ENCODE results near the gene PIK3R6.

The PIK3R6 gene

DNA sequence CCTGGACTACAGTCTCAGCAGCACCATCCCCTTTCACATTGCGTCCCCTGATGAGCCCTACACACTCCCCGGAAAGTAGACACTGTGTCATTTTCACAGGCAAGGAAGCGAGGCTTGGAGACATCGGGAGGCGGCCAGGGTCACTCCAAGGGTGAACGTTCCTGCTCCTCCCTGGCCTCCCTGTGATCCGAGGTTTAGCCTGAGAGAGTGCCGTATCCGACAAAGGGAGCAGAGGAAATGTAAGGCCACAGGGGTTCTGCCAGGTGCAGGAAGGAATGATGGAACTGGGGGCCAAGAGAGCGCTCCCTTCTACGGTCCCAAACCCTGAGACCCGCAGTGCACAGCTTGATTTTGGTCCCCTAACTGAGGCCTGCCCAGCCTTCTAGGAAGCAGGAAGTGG, 8.0 kb upstream of the PIK3R6 start:
- Histone ChIP-seq H3K9me3 (ENCODE audit: control insufficient read depth in 5 of 5, low read length in 5 of 5) (no peaks in the 10 kb centered on the region), H3K27me3 (ENCODE audit: control insufficient read depth in 5 of 5, insufficient read depth in 4 of 5, low read length in 5 of 5) (peaks cover 5 to 21% (median 15%) of the 10 kb centered on the region in 5 donors), H3K4me1 (ENCODE audit: control insufficient read depth in 5 of 5, insufficient read depth in 5 of 5, low read length in 5 of 5) (peaks cover 0 to 15% (median 9%) of the 10 kb centered on the region in 5 donors), H3K36me3 (ENCODE audit: control insufficient read depth in 5 of 5, insufficient read depth in 5 of 5, low read length in 5 of 5) (peaks cover 0 to 11% (median 0%) of the 10 kb centered on the region in 5 donors), H3K27ac (ENCODE audit: low read depth, low read length) (no peak overlapping the region), H3K4me3 (ENCODE audit: low read depth in 1 of 5, low read length in 5 of 5) (no peak overlapping the region), H3K9ac (ENCODE audit: low read length in 5 of 5) (no peak overlapping the region)

DNA sequence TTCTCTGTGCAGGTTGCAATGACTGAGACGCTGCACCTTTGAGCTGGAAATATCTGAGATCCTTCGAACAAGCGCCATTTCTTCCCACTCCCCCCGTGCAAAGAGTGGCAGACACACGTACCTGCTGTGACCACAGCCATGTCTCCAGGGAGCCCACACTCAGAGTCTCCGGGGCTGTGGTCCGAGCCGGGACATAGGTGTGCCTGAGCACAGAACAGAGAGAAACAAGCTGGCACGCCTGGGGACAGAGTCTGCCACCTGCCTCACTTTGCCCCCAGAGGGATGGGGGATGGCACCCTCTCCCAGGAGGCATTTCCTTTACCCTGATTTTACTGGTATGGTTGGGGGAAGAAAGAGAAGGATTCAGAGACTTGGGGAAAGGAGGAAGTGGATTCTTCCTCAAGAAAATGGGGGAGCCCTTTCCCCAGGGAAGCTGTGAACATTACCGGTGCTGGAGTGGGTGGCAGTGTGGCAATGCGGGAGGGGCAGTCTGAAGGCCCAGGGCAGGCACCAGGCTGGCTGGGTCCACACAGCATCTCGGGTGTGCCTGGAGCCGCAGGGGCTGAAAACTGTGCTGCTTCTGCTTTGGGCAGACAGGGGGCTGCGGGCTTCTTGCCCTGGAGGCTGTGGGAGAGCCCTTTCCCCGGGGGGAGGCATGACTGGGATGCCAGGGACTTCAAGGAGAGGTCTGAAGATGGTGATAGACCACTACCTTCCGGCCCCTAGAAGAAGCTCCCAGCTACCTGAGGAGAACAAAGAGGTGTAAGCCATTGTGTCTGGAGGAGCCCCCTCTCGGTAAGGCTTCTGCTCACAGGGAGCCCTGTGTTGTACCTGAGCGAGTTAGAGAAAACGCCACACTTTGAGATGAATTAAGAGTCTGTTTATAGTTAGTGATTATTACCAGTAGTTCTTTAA, 6.6 kb upstream of the PIK3R6 start:
- Histone ChIP-seq H3K9me3 (ENCODE audit: control insufficient read depth in 5 of 5, low read length in 5 of 5) (no peaks in the 10 kb centered on the region), H3K27me3 (ENCODE audit: control insufficient read depth in 5 of 5, insufficient read depth in 4 of 5, low read length in 5 of 5) (peaks cover 5 to 21% (median 12%) of the 10 kb centered on the region in 5 donors), H3K27ac (ENCODE audit: low read depth, low read length) (no peak overlapping the region), H3K36me3 (ENCODE audit: control insufficient read depth in 5 of 5, insufficient read depth in 5 of 5, low read length in 5 of 5) (peaks cover 0 to 3% (median 0%) of the 10 kb centered on the region in 5 donors), H3K4me1 (ENCODE audit: control insufficient read depth in 5 of 5, insufficient read depth in 5 of 5, low read length in 5 of 5) (peaks cover 0 to 21% (median 9%) of the 10 kb centered on the region in 5 donors), H3K9ac (ENCODE audit: low read length in 5 of 5) (no peak overlapping the region), H3K4me3 (ENCODE audit: low read depth in 1 of 5, low read length in 5 of 5) (no peak overlapping the region)

DNA sequence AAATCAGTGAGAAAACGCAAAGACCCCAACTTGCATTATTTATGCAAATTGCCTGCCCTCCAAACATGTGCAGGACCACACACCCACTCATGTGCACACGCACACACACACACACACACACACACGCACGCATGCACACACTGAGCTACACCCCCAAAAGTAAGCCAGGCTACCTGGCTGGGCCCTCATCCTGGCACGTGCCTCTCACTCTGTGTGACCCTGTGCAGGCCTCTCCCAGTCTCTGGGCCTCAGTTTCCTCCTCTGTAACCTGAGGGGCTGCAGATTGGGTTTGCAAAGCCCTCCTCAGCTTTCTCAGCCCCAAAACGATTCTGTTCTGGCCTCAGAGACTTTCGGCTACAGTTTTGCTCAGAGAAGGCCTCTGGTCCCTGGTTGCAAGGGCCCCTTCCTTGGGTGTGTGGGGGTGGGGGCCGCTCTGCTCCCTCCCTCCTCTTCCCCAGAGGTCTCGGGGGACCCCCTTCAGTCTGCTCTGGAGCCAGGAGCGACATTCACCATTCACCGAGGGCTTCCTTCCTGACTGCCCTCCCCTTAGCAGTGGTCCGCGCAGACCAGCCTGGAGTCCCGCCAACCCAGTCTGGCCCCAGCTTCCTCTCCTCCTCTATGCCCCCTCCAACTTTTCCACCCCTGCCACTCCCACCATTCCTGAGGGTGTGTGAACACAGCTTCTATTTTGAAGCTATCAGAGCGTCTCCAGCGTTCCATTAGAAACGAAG, 5.4 kb upstream of the PIK3R6 start:
- no peak overlapping the region for H3K9ac ChIP-seq (ENCODE audit: low read length in 5 of 5)
- H3K27me3 ChIP-seq (ENCODE audit: control insufficient read depth in 5 of 5, insufficient read depth in 4 of 5, low read length in 5 of 5): peaks cover 5 to 19% (median 15%) of the 10 kb centered on the region in 5 donors
- no peaks in the 10 kb centered on the region for H3K9me3 ChIP-seq (ENCODE audit: control insufficient read depth in 5 of 5, low read length in 5 of 5)
- no peaks in the 10 kb centered on the region for H3K36me3 ChIP-seq (ENCODE audit: control insufficient read depth in 5 of 5, insufficient read depth in 5 of 5, low read length in 5 of 5)
- no peak overlapping the region for H3K27ac ChIP-seq (ENCODE audit: low read depth, low read length)
- peaks cover 0 to 29% (median 9%) of the 10 kb centered on the region in 5 donors for H3K4me1 ChIP-seq (ENCODE audit: control insufficient read depth in 5 of 5, insufficient read depth in 5 of 5, low read length in 5 of 5)
- no peak overlapping the region for H3K4me3 ChIP-seq (ENCODE audit: low read depth in 1 of 5, low read length in 5 of 5)

DNA sequence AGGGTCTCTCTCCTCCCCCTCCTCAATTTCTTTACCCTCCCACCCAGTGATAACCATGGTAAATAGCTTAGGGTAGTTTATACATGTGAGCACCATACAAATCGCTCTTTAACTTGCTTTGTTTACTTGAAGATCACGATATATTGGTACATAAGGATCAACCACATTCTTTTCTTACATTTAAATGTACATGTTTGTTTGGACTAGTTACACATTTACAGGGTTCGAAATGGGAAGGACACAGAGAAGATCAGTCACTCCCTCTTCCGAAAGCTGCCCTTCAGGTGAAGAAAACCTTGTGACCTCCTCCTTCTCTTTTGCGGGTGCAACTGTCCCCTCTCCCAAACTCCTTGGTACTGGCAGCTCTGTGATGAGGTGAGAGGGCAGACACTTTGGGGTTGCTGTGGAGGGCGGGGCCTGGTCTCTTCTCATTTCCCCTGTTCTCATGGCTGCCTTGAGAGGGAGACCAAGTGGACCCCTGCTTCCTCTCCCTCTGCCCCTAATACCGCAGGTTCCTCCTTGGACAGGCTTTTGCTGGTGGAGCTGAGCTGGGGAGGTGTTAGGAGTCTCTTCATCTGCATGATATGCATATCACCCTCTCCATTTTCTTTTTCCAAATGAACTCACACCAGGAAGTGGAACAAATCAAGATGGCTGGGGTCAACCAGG, 4.7 kb upstream of the PIK3R6 start:
- H3K27me3 ChIP-seq (ENCODE audit: control insufficient read depth in 5 of 5, insufficient read depth in 4 of 5, low read length in 5 of 5): peaks cover 5 to 23% (median 15%) of the 10 kb centered on the region in 5 donors
- H3K36me3 ChIP-seq (ENCODE audit: control insufficient read depth in 5 of 5, insufficient read depth in 5 of 5, low read length in 5 of 5): no peaks in the 10 kb centered on the region
- H3K4me1 ChIP-seq (ENCODE audit: control insufficient read depth in 5 of 5, insufficient read depth in 5 of 5, low read length in 5 of 5): peaks cover 0 to 36% (median 10%) of the 10 kb centered on the region in 5 donors

DNA sequence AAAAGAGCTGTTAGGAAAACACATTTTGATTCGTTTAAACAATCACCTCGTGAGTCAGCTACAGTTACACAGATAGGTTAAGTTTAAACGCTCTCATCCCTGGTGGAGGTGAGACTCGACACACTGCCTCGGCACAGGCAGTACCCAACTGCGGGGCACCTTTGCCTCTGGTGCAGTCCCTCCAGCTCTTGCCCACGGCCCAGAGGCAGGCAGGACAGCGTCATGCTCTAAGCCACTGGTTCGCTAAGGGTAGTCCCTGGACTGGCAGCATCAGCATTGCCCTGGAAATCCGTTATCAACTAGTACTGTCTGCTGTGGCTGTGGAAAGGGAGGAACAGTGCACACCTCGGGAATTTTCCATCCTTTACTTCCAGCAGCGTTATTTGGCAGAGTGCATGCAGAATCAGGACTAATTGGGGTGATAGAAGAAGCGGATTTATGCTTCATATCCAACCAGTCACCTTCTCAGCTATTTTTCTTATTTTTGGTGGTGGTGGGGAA, 3.7 kb upstream of the PIK3R6 start:
- Histone ChIP-seq H3K4me3 (ENCODE audit: low read depth in 1 of 5, low read length in 5 of 5) (no peak overlapping the region), H3K4me1 (ENCODE audit: control insufficient read depth in 5 of 5, insufficient read depth in 5 of 5, low read length in 5 of 5) (peaks cover 0 to 46% (median 14%) of the 10 kb centered on the region in 5 donors), H3K9me3 (ENCODE audit: control insufficient read depth in 5 of 5, low read length in 5 of 5) (no peaks in the 10 kb centered on the region), H3K9ac (ENCODE audit: low read length in 5 of 5) (no peak overlapping the region), H3K27ac (ENCODE audit: low read depth, low read length) (no peak overlapping the region), H3K27me3 (ENCODE audit: control insufficient read depth in 5 of 5, insufficient read depth in 4 of 5, low read length in 5 of 5) (peaks cover 5 to 23% (median 15%) of the 10 kb centered on the region in 5 donors), H3K36me3 (ENCODE audit: control insufficient read depth in 5 of 5, insufficient read depth in 5 of 5, low read length in 5 of 5) (no peaks in the 10 kb centered on the region)

More for the DNA sequence above, 4.7 kb upstream of the PIK3R6 start:
- Histone ChIP-seq H3K4me3 (ENCODE audit: low read depth in 1 of 5, low read length in 5 of 5) (no peak overlapping the region), H3K27ac (ENCODE audit: low read depth, low read length) (no peak overlapping the region), H3K9me3 (ENCODE audit: control insufficient read depth in 5 of 5, low read length in 5 of 5) (no peaks in the 10 kb centered on the region), H3K9ac (ENCODE audit: low read length in 5 of 5) (no peak overlapping the region)

DNA sequence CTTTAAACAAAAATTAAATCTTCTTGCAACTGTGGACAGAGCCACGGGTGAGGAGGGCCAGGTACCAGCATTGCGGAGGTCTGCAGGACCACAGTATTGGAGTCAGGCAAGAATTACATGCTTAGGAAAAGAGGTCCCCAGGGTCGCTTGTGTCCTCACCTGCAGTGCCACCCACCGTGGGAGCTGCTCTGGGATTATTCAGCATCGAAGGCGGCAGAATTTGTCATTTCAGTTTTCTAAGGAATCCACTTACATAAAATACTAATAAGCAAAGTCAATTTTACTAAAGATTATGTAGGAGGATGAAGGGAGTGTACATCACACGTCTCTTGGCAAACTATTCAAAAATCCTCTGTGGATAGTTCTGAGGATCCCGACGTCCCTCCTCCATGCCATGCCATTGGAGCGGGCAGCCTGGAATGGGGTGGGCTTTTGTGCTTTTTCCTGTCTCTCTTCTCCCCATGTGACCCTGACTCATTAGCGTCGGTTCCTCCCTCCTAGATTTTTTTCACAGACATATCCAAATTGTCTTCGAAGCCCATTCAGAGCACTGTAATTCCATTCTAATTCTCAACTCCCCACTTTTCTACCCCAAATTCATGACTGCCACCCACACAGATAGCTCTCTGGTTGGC, 3.0 kb upstream of the PIK3R6 start:
- Histone ChIP-seq H3K4me1 (ENCODE audit: control insufficient read depth in 5 of 5, insufficient read depth in 5 of 5, low read length in 5 of 5) (peaks cover 0 to 52% (median 16%) of the 10 kb centered on the region in 5 donors), H3K4me3 (ENCODE audit: low read depth in 1 of 5, low read length in 5 of 5) (no peak overlapping the region), H3K36me3 (ENCODE audit: control insufficient read depth in 5 of 5, insufficient read depth in 5 of 5, low read length in 5 of 5) (no peaks in the 10 kb centered on the region), H3K27ac (ENCODE audit: low read depth, low read length) (no peak overlapping the region), H3K9me3 (ENCODE audit: control insufficient read depth in 5 of 5, low read length in 5 of 5) (no peaks in the 10 kb centered on the region), H3K27me3 (ENCODE audit: control insufficient read depth in 5 of 5, insufficient read depth in 4 of 5, low read length in 5 of 5) (peaks cover 5 to 17% (median 11%) of the 10 kb centered on the region in 5 donors), H3K9ac (ENCODE audit: low read length in 5 of 5) (no peak overlapping the region)

DNA sequence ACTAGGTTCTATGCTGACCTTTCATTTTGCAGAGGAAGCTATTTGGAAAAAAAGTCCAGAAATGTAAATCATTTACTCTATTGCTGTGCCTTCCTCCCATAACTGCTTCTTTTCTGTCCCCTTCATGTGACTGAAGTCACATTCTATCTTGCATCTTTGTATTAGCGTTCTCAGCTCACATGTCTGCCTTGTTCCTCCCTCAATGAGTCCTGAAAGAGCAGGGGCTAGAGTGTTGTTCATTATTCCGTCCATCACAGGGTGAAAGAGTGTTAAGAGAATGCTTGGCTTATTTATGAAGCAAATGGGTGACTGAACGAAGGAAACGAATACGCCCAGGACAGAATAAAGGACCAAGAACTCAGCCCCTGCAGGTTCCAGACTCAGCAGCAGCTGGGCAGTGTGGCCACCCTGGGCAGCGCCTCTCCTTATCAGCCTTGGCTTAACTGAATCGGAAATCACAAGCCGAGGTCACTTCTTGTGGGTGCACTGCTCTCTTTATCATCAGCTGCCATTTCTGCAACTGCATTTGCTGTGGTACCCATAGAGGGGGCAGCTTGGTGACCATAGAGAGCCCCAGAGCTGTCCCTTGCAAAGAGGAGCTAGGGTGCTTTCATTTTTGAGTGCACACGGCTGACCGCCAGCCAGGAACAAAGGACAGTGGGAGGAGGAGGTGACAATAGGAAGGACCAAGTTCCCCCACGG, 1.8 kb upstream of the PIK3R6 start:
- Histone ChIP-seq H3K4me1 (ENCODE audit: control insufficient read depth in 5 of 5, insufficient read depth in 5 of 5, low read length in 5 of 5) (peaks cover 0 to 58% (median 16%) of the 10 kb centered on the region in 5 donors), H3K27me3 (ENCODE audit: control insufficient read depth in 5 of 5, insufficient read depth in 4 of 5, low read length in 5 of 5) (peaks cover 3 to 14% (median 9%) of the 10 kb centered on the region in 5 donors)

DNA sequence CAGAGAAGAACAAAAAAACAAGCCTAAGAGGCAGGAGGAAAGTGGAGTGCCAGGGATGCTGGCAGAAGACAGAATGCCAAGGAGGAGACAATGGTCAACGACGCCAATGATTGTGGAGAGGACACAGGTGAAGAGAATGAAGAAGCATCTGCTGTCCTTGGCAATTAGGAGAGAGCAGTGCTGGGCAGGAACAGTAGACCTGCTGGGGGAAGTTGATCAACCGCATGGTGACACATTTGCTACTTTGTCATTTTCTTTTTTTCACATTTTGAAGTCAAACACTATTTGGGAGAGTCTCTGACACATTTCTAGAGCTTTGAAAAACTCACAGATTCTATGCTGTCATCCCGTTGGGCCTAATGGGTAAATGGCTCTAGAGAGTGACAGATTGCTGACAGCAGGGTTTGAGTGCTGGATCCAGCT, 1.1 kb upstream of the PIK3R6 start:
- Histone ChIP-seq H3K27ac (ENCODE audit: low read depth, low read length) (no peak overlapping the region), H3K9ac (ENCODE audit: low read length in 5 of 5) (no peak overlapping the region), H3K4me1 (ENCODE audit: control insufficient read depth in 5 of 5, insufficient read depth in 5 of 5, low read length in 5 of 5) (peaks cover 0 to 56% (median 16%) of the 10 kb centered on the region in 5 donors), H3K27me3 (ENCODE audit: control insufficient read depth in 5 of 5, insufficient read depth in 4 of 5, low read length in 5 of 5) (peaks cover 0 to 8% (median 7%) of the 10 kb centered on the region in 5 donors), H3K4me3 (ENCODE audit: low read depth in 1 of 5, low read length in 5 of 5) (no peak overlapping the region), H3K36me3 (ENCODE audit: control insufficient read depth in 5 of 5, insufficient read depth in 5 of 5, low read length in 5 of 5) (no peaks in the 10 kb centered on the region), H3K9me3 (ENCODE audit: control insufficient read depth in 5 of 5, low read length in 5 of 5) (peaks cover 0 to 4% (median 0%) of the 10 kb centered on the region in 5 donors)

More for the DNA sequence above, 1.8 kb upstream of the PIK3R6 start:
- Histone ChIP-seq H3K9ac (ENCODE audit: low read length in 5 of 5) (no peak overlapping the region), H3K9me3 (ENCODE audit: control insufficient read depth in 5 of 5, low read length in 5 of 5) (no peaks in the 10 kb centered on the region), H3K36me3 (ENCODE audit: control insufficient read depth in 5 of 5, insufficient read depth in 5 of 5, low read length in 5 of 5) (no peaks in the 10 kb centered on the region), H3K27ac (ENCODE audit: low read depth, low read length) (no peak overlapping the region), H3K4me3 (ENCODE audit: low read depth in 1 of 5, low read length in 5 of 5) (no peak overlapping the region)

DNA sequence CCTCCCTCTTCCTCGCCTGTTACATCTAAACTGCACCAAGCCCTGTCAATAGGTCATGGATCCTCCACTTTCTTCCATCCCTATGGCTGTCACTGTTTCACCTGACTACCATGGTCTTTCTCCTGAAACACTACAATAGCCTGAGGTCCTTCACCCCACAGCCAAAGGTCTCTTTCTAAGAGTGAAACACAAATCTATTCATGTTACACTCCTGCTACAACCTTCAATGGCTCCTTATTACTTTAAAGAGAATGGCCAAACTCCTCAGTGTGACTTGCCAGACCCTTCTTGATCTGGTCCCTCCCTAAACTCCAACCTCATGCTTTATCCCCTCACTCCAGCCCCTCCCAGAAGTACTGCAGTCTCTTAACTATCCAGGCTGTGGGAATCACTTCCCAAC, 618 bp upstream of the PIK3R6 start:
- Histone ChIP-seq H3K9me3 (ENCODE audit: control insufficient read depth in 5 of 5, low read length in 5 of 5) (peaks cover 0 to 4% (median 0%) of the 10 kb centered on the region in 5 donors), H3K9ac (ENCODE audit: low read length in 5 of 5) (no peak overlapping the region), H3K36me3 (ENCODE audit: control insufficient read depth in 5 of 5, insufficient read depth in 5 of 5, low read length in 5 of 5) (no peaks in the 10 kb centered on the region), H3K4me3 (ENCODE audit: low read depth in 1 of 5, low read length in 5 of 5) (no peak overlapping the region), H3K27ac (ENCODE audit: low read depth, low read length) (no peak overlapping the region), H3K4me1 (ENCODE audit: control insufficient read depth in 5 of 5, insufficient read depth in 5 of 5, low read length in 5 of 5) (peaks cover 0 to 51% (median 12%) of the 10 kb centered on the region in 5 donors), H3K27me3 (ENCODE audit: control insufficient read depth in 5 of 5, insufficient read depth in 4 of 5, low read length in 5 of 5) (peaks cover 0 to 8% (median 7%) of the 10 kb centered on the region in 5 donors)

Measured in subcutaneous abdominal adipose tissue (tissue), 5 donors.